Measurements from ENCODE around the gene PLEKHG2. TPM values are rescaled to one million over a fixed set of nuclear protein-coding genes. Genes with fewer than 3 reads are reported as not detected.

The PLEKHG2 gene
- polyA plus RNA-seq, 2 of the 4 experiments (the other 2 are of a cell fraction): 21.6 to 41.7 TPM

DNA sequence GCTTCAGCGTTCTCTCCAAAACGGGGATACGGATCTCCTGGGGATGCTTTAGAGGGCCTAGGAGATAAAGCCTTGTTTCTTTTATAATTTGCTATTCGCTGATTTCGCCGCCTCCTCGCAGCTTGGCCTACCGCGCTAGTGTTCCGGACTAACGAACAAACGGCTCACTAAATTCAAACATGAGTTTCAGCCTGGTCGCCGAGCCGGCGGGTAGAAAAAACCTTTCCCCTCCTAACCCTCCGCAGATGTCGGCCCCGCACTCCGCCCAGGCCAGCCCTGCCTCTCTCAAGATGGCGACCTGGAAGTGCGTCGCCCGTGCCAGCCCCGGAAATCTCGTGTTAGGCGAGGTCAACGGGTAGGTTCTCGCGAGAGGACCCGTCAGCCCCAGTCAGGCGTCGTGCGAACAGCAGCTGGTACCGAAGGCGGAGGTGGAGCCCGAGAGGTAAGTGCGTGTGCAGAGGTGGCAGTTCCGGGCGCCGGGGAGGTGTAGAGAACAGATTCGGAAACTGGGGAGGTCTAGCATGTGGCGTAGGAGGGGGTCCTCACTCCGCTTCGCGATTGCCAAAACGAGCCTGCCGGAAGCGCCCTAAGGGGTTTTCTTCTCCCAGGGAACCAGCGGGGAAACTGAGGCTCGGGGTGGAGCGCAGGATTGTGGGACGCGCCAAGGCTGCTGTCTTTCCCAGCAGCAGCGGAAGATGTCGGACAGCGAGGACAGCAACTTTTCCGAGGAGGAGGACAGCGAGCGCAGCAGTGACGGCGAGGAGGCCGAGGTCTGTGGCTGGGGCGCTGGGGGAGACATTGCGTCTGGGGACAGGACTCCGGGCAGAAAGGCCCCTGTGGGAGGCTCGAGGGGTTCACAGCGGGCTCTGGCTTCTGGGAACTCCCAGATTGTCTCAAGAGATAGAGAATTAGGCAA is 33.0 kb downstream of the PLEKHG2 start, which contains the start of gene SUPT5H (continued):
- 0 out of 2 replicates have a peak, but pooled peaks have one; percentile 76 for TF ChIP-seq EHF (CRISPR knock-in tag; IDR thresholded peaks at IDR 0.05)
- TF ChIP-seq, protein P1, sequence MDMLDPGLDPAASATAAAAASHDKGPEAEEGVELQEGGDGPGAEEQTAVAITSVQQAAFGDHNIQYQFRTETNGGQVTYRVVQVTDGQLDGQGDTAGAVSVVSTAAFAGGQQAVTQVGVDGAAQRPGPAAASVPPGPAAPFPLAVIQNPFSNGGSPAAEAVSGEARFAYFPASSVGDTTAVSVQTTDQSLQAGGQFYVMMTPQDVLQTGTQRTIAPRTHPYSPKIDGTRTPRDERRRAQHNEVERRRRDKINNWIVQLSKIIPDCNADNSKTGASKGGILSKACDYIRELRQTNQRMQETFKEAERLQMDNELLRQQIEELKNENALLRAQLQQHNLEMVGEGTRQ (IDR thresholded peaks at IDR 0.05): no peak
- TF ChIP-seq, protein P2, sequence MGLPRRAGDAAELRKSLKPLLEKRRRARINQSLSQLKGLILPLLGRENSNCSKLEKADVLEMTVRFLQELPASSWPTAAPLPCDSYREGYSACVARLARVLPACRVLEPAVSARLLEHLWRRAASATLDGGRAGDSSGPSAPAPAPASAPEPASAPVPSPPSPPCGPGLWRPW (IDR thresholded peaks at IDR 0.05): no peak
- no peak for TF ChIP-seq POLR2AphosphoS2 (conservative IDR thresholded peaks at IDR 0.05; ENCODE audit: low read length)
- TF ChIP-seq, protein P3, sequence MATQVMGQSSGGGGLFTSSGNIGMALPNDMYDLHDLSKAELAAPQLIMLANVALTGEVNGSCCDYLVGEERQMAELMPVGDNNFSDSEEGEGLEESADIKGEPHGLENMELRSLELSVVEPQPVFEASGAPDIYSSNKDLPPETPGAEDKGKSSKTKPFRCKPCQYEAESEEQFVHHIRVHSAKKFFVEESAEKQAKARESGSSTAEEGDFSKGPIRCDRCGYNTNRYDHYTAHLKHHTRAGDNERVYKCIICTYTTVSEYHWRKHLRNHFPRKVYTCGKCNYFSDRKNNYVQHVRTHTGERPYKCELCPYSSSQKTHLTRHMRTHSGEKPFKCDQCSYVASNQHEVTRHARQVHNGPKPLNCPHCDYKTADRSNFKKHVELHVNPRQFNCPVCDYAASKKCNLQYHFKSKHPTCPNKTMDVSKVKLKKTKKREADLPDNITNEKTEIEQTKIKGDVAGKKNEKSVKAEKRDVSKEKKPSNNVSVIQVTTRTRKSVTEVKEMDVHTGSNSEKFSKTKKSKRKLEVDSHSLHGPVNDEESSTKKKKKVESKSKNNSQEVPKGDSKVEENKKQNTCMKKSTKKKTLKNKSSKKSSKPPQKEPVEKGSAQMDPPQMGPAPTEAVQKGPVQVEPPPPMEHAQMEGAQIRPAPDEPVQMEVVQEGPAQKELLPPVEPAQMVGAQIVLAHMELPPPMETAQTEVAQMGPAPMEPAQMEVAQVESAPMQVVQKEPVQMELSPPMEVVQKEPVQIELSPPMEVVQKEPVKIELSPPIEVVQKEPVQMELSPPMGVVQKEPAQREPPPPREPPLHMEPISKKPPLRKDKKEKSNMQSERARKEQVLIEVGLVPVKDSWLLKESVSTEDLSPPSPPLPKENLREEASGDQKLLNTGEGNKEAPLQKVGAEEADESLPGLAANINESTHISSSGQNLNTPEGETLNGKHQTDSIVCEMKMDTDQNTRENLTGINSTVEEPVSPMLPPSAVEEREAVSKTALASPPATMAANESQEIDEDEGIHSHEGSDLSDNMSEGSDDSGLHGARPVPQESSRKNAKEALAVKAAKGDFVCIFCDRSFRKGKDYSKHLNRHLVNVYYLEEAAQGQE (IDR thresholded peaks at IDR 0.05): peak; percentile 99
- no peak for TF ChIP-seq KDM1A (IDR thresholded peaks at IDR 0.05; ENCODE audit: low read depth)
- TF ChIP-seq JUN (IDR thresholded peaks at IDR 0.05): peak; percentile 86 to 99; a peak in 4 of 5 replicates
- TF ChIP-seq FOSL2 (IDR thresholded peaks at IDR 0.05): no peak
- 0 out of 2 replicates have a peak, but pooled peaks have one; percentile 17 for TF ChIP-seq FOSL2 (CRISPR knock-in tag; IDR thresholded peaks at IDR 0.05)
- TF ChIP-seq PHF8 (IDR thresholded peaks at IDR 0.05; ENCODE audit: borderline replicate concordance, low read depth): peak; percentile 85
- peak; percentile 71 for TF ChIP-seq HOXB5 (CRISPR knock-in tag; IDR thresholded peaks at IDR 0.05)
- TF ChIP-seq EHMT2 (IDR thresholded peaks at IDR 0.05; ENCODE audit: low read depth): no peak
- peak; percentile 82 for TF ChIP-seq TP53 (CRISPR knock-in tag; IDR thresholded peaks at IDR 0.05)
- TF ChIP-seq SREBF2 (IDR thresholded peaks at IDR 0.05): no peak
- peak; percentile 64 for TF ChIP-seq BHLHE40 (IDR thresholded peaks at IDR 0.05; ENCODE audit: low read depth, low read length)
- no peak for TF ChIP-seq RAD21 (conservative IDR thresholded peaks at IDR 0.05 in 1 of 2, IDR thresholded peaks at IDR 0.05 in 1 of 2)
- peak; percentile 85 for TF ChIP-seq TFCP2L1 (CRISPR knock-in tag; IDR thresholded peaks at IDR 0.05)
- TF ChIP-seq, protein P4, sequence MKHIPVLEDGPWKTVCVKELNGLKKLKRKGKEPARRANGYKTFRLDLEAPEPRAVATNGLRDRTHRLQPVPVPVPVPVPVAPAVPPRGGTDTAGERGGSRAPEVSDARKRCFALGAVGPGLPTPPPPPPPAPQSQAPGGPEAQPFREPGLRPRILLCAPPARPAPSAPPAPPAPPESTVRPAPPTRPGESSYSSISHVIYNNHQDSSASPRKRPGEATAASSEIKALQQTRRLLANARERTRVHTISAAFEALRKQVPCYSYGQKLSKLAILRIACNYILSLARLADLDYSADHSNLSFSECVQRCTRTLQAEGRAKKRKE (CRISPR knock-in tag; IDR thresholded peaks at IDR 0.05; ENCODE audit: low read depth): peak; percentile 64; the same call in 1 of the 2 replicates
- TF ChIP-seq FOSB (CRISPR knock-in tag; IDR thresholded peaks at IDR 0.05): no peak; the same call in 1 of the 2 replicates
- TF ChIP-seq RNF2 (IDR thresholded peaks at IDR 0.05; ENCODE audit: borderline replicate concordance, low read depth): no peak
- TF ChIP-seq, protein P5, sequence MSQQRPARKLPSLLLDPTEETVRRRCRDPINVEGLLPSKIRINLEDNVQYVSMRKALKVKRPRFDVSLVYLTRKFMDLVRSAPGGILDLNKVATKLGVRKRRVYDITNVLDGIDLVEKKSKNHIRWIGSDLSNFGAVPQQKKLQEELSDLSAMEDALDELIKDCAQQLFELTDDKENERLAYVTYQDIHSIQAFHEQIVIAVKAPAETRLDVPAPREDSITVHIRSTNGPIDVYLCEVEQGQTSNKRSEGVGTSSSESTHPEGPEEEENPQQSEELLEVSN (IDR thresholded peaks at IDR 0.05; ENCODE audit: borderline replicate concordance, low read depth): peak; percentile 94
- 0 out of 2 replicates have a peak, but pooled peaks have one; percentile 30 for TF ChIP-seq NFE2L2 (conservative IDR thresholded peaks at IDR 0.05; ENCODE audit: low read length)
- no peak for TF ChIP-seq CBX2 (IDR thresholded peaks at IDR 0.05; ENCODE audit: borderline replicate concordance, low read depth)
- no peak for TF ChIP-seq ZC3H11A (IDR thresholded peaks at IDR 0.05)
- TF ChIP-seq RFX5 (IDR thresholded peaks at IDR 0.05): no peak
- TF ChIP-seq HOXB13 (CRISPR knock-in tag; IDR thresholded peaks at IDR 0.05; ENCODE audit: low read depth): no peak; the same call in 1 of the 2 replicates
- no peak for TF ChIP-seq MAZ (IDR thresholded peaks at IDR 0.05; ENCODE audit: borderline replicate concordance, low read depth, low read length)
- TF ChIP-seq CHD2 (IDR thresholded peaks at IDR 0.05; ENCODE audit: low read length, partially characterized antibody): peak; percentile 99
- TF ChIP-seq EP300 (IDR thresholded peaks at IDR 0.05): no peak
- TF ChIP-seq, protein P6, sequence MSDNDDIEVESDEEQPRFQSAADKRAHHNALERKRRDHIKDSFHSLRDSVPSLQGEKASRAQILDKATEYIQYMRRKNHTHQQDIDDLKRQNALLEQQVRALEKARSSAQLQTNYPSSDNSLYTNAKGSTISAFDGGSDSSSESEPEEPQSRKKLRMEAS (IDR thresholded peaks at IDR 0.05): peak; percentile 100

Measured in A549 (cell line).